CD4-positive, alpha-beta T cell treated with Interleukin-17A for 4 hours (primary cell): ENCODE results near the gene AREL1.

Experiments
- DNase-seq: peaks from one replicate; pipeline ENCODE4 v3.0.0-alpha.2; 2020; ENCODE audit warnings: mixed read lengths

Gene AREL1

DNA sequence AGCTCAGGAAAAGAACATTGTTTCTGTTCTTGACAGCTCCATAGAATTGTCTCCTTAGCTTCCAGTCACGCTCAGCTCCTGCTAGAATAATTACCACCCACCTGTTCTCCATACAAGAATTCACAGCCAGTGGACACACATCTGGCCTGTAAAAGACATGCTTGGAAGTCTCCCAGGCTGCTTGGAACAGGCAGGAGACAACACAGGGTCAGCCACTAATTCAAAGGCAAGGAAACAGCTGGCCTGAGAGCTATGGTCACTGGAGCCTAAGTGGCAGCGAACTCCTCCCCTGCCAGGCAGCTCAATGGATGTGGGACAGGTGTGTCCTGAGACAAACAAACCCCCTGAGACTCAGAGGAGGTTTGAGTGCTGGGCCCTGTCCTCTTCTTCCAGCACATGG lies 77.9 kb downstream of the AREL1 start:
- no peak for DNase-seq

DNA sequence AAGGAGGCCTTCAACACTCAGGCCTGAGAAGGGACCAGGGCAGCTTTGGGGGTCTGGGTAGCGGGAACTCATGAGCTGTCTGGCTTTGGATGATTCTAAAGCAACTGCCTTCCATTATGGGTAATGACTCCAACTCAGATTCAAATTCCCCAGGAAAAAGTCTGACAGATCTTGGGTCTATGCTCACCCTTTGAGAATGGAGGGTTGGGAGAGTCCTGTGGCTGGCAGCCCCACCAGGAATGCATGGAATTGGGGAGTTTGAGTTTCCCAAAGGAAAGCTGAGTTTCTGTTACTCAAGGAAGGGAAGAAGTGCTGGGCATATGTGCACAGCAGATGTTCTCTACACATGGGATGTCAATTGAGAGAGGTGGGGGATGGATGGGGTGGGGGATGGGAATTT lies 78.4 kb downstream of the AREL1 start:
- DNase-seq, result no peak

DNA sequence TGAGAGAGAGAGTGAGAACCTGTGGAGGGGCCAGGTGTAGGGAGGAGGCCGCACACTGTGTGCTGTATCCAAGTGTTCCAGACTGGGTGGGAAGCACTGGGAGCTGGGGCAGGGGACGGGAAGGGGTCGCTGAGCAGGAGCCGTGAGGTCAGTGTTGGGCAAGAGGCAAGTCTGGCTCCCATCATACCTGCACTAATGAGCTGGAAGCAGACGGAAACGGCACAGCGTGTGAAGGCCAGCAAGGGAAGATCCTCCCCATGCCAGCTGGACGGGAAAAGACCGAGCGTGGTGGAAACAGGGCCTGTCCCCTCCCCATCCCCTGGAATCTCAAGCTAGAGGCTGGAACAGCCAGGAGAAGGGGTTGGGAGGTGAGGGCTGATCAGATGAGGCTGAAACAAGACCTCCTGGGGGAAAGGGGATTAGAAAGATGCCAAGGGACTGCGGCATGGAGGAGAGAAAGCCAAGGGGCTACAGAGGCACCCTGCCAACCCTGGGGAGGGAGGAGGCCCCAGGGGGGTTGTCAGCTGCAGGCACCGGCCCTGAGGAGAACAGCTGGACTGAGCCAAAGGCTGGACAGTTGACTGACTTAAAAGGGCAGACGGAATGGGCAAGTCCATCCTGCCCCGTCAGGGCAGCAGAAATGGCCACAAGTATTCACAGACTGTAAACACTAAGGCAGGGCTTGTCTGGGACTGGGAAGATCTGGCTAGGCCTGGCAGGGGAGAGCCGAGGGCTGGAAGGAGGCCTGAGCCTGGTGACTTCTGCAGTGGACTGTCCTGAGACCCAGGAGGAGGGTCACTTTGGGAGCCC lies 81.8 kb downstream of the AREL1 start:
- DNase-seq, result no peak

DNA sequence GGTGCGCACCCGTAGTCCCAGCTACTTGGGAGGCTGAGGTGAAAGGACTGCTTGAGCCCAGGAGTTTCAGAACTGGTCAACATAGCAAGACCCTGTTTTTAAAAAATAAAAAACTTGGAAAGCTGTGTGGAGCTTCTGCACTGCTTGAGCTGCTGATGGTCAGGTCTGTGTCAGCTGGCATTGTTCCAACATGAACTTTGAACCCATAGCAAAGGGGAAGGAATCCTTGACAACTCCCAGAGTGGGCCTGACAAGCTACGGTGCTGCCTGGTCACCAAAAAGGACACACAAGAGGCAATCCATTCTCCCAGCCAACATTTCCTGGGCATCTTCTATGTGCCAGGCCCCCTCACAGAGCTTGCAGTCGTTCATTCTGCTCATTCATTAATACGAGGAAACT lies 84.5 kb downstream of the AREL1 start:
- DNase-seq, result no peak

DNA sequence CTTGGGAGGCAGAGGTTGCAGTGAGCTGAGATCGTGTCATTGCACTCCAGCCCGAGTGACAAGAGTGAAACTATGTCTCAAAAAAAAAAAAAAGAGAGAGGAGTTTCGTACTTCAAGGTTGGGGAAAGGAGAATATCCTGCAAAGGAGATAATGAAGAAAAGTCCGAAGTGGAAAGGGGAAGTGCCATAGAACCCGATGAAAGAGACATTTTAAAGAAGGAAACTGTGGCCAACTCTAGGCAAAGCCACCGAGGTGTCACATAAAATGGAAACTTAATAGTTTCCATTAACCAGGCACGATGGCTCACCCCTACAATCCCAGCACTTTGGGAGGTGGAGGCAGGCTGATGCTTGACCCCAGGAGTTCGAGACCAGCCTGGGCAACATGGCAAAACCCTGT lies 85.8 kb downstream of the AREL1 start:
- no peak for DNase-seq

DNA sequence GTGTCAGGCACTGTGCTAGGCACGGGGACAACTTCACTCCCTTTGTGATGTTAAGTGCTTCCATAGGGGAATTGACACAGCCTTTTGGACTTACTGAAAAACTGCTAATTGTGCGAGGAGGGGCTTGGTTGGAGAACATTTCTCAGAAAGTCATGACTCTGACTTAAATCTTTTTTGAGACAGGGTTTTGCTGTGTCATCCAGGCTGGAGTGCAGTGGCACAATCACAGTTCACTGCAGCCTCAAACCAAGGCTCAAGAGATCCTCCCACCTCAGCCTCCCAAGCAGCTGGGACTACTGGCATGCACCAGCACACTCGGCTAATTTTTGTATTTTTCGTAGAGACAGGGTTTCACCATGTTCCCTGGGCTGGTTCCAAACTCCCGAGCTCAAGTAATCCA lies 90.6 kb downstream of the AREL1 start:
- DNase-seq, result no peak

DNA sequence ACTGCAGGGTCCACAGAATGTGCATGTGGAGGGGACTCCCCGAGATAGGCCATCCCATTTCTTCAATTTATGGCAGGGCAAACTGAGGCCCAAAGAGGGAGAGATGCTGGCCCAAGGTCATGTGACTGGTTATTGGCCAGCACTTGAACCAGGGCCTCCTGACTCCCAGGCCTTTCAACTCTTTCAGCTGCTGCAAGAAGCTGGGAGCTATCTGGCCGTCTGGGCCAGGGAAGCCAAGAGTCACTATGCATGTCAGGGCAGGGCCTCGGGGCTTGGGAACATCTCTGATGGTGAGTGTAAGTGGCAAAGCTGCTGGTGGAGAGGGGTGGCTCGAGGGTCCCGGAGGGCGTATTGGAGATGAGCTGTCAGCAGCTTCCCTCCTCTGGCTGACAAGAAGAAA lies 91.3 kb downstream of the AREL1 start:
- DNase-seq, result no peak

DNA sequence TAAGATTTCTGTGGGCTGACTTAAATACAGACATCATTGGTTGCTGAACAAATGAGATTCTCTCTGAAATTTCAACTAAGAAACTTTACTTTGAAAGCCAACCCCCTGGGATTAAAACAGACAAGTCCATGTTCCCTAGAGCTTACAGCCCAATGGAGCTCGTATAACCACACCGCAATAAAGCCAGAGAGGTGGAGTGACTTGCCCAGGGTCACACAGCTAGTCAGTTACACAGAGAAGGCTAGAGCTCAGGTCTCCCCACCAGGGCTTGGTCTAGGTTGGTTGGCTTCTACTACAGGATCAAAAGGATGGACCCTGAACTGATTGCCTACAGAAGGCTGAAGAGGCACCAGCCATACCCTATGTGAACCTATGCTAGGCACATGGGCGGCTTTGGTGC lies 92.0 kb downstream of the AREL1 start:
- no peak for DNase-seq

DNA sequence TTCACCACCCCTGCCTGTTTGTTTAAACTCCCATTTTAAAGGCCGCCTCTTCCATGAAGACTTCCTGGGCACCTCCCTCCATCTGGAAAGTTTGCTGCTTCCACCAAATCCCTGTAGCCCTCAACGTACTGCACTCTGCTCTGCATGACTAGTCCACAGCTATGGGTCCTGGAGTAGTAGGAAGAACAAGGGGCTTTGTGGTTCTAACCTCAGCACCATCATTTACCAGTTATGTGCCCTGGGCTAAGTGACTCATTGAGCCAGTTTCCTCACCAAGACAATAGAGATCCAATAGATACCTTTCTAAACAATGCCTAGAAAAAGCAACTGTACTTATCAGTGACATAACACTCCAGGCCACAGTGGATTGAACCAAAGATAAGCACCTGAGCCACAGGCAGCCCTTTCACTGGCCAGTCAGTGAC lies 92.4 kb downstream of the AREL1 start:
- DNase-seq, result peak; percentile 33

DNA sequence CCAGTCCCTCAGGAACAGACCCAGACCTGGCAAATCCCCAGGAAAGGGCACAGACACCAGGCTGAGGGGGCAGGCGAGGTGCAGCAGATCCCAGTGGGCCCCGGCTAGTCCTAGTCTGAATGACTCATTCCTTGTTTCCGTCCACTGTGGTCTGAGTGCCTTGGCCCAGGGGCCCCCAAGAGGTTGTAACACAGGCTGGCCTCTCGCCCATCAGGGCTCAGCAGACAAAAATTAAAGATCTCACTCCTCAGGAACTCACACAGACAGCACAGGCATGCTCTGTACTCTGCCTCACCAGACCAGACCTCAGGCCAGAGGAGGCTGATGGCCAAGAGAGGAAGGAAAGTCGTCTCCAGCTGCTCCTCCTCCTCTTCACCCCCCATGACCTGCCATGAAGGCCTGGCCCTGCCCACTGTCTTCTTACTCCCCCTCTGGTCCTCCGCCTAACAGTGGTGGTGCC lies 93.2 kb downstream of the AREL1 start:
- DNase-seq, result no peak

DNA sequence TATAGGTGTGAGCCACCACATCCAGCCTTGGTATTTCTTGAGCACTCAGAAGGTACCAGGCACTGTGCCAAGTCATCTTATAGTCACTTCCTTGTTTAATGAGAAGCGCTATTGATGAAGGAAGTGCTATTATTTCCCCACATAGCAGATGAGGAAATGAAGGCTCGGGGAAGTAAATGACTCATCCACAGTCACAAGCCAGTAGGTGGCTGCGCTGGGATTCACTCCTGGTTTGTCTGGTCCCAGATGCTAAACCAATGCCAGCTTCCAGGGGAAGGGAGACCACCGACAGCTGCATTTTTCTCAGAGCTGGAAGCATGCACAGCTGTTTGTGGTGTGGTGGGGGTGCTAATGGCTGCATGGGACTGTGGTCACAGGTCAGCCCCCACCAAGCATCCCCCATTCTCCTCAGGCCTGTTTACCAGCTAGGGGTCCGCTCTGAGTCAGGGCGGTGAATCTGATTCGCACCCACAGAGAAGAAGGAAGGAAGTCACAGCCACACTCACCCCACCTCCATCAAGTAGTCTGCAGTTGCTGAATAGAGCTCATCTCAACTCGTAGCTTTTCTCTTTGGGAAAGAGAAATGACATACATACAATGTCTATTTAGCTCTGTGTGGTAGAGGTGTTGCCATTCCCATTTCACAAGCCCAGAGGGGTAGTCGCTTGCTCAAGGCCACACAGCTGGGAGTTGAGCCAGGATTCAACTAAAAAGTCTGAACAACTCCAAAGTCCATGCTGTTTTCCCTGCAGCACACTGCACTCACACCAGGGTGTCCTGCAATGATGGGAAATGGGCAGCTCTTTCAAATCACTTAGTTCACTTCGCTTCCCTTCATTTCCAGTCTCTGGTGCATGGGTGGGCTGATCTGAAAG lies 94.6 kb downstream of the AREL1 start:
- DNase-seq, result peak; percentile 89

DNA sequence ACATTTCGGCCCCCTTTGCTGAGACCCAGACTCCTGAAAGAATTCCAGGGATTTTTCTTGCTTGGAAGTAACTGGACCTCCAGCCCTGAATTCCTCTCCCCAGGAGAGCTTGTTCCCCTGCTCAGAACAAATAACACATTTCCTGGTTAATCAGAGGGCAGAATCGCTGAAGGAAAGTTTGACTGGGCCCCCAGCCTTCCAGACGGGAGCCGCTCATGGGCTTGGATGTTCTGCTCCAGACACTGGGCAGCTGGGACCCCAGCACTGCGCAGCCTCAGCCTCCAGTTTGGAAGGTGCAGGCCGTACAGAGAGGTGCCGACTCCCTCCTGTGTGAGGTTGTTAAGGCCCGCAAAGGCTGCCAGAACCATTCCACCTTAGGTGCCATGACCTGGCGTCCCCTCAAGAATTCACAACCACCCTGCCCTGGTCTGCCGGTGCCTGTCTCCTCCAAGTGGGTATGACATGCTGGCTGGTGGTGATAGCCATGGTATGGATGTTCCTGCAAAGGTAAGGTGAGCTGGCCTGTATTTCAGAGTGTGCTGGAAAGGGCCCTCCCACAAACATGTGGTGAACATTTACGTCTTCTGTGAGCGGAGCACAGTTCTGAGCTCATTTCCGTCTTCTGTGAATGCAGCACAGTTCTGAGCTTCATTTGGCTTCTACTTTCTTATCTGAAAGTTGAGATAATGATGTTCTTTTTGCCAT lies 95.7 kb downstream of the AREL1 start:
- no peak for DNase-seq

DNA sequence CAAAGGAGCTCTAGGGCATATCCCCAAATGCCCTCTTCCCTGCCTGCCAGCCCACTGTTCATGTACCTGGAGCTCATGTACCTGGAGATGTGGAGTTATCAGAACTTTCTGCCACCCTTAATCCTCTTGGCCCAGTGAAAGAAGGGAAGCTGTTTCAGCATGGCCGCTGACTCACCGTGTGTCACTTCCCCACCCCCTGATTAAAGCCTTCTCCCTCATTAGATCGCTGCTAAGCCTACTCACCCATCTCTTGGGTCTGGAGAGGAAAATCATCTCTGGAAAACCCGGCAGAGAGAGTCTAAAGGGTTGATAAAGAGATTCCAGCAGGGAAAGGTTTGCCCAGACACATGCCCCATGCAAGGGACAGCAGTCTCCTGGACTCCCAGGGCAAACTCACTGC lies 96.4 kb downstream of the AREL1 start:
- DNase-seq, result no peak

DNA sequence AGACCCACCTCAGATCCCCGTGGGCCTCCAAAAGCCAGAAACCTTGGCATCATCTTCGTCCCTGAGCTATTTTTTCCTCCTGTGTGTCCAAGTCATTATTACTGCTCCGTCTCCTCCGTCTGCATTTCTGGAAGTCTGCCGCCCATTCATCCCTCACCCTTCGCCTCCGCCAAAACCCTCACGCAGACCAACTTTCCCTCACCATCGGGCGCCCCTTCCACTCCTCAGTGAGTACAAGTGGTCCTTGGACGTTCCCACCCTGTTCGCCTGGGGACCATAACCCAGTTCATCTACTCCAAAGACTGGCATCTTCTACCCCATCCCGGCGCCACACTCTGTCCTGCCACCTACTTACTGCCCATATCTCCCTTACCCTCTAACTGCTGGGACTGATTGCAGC lies 97.1 kb downstream of the AREL1 start:
- DNase-seq, result no peak

DNA sequence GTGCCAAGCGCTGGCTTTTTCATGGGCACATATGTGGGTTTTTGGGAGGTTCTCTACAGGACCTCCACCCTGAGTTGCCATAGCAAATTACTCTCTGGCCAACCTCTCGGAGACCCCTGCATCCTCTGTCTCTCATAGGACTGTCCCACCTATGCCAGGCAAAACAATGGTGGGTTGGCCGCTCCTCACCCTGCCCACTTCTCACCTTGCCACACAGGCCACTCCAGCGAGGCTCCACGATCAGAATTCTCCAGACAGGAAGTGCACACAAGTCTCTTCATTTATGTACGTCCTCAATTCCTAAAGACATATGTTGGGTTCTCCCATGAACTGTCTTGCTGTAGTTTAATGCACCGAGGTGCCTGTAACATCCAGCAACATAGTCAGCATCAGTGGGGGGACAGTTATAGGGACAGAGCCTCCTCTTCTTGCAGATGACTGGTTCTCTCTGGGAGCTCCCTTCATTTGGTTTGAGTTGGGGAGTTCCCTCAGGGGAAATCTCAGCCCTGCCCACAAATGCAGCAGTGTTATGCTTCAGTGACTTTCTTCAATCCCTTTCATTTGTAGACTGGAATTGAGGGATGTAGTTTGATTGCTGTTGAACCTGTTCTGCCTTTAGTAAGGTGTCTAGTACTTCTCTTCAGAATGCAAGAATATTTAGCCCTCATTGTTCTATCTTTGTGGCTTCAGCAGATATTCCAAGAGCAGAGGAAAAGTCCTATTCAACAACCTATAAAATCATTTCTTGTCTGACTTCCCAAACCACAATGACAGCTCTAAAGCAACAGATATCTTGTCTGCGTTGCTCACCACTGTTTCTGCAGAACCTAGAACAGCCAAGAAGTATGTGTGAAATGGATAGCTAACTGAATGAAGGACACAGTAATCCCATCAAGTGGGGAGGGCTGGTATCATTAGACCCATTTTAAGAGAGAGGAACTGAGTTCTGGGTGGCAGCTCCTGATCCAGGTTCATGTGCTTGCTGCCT lies 98.1 kb downstream of the AREL1 start:
- DNase-seq, result no peak

DNA sequence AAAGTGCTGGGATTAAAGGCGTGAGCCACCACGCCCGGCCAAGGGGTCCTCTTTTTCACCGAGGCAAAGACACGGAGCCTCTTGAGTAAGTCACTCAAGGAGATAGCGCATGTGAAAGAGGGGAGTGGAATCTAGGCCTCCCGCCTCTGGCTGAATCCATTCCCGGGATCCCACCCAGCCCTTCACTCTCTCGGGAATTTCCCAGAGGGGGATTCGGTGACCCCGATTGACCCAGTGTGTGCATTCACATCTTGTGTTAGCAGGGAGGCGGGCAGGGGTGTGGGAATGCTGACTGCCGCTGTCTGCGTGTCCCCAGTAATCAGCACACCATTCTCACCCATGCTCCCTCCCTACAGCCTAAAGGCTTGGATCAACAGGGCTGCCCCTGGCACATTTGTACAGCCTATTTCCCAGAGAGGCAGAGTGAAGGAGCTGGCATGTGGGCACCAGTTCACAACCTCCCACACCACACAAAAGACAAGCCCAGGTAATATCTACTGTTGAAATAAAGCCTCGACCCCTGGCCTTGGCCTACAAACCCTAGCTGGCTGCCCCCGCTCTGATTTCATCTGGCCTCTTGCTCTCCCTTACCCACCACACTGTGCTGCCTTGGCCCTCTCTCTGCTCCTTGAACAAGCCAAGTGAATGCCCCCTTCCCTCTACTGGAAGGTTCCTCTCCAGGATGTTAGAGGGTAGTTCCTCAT lies 99.5 kb downstream of the AREL1 start:
- no peak for DNase-seq

DNA sequence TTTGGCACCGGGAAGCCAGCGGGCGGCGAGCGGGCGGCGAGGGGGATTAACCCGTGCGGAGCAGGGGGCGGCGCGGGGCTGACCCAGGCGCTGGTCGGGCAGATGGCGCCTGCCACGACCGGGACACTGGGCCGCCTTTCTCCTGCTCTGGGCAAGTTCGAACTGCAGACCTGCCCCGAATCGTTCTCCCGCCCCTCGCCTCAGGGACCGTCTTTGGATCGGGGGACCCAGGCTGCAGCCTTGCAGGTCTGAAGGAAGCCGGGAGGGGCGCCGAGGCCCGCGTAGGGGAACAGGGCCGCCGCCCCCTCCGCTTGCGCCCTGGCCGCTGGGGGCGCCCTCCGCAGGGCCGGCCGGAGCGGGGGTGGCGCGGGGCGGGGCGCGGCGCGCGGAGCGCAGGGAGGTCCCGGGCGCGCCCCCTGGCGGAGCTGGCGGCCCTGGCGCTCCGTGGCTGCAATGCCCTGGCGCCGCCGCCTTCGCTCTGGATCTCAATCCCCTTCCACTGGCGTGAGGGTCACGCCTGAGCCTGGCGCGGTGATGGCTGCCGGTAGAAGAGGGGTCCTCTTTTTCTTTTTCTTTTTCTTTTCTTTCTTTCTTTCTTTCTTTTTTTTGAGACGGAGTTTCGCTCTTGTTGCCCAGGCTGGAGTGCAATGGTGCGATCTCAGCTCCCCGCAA lies 100.4 kb downstream of the AREL1 start:
- DNase-seq, result peak; percentile 89

DNA sequence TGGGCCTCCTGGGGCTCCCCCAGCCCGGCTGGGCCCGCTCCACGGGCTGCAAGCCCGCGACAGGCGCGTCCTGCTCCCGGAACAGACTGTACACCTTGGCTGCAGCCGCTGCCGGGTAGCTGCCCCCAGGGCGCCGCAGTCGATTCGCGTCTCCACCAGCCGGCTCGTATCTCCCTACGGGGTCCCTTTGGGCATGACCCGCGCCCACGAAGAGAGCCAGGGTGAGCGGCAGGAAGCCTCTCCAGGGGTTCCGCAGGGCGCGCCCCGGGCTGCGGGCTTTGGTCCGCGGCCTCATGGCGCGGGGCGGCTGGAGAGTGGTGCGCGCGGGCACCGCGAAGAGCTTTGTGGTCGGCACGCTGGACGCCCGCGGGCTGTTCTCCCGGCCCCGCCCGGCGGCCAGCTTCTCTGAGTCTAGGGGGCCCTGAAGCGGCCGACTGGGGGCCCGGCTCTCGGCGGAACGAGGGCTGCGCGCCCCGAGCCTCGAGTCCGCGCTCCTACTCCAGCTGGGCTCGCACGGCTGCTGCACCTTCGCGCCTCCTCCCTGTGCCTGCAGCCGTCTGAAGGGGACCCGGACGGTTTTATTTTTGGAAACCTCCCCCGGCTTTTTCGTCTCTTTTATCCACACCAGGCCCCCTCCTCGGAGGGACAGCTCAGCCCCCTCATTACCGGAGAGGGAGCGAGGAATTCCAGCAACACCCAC lies 101.1 kb downstream of the AREL1 start, which contains the start of gene LTBP2:
LTBP2 (minus strand) TSS at position 588 of the 700 bp plus-strand sequence; CDS start at position 295, 293 bp downstream.
- peak; percentile 46 for DNase-seq
